ENCODE measurements around the gene CEP95. TPM values are rescaled to one million over a fixed set of nuclear protein-coding genes. Genes with fewer than 3 reads are reported as not detected.

Gene CEP95
- total and polyA plus RNA-seq, 2 of the 13 experiments (the other 11 are each of a cell fraction or from before 2014, with no cell fraction given): 65.9 to 68.8 TPM

GRCh38 chr17:64496786-64497564 lies 9.8 kb upstream of the CEP95 start, which contains the start of gene POLG2 (continued):
- TF ChIP-seq ZNF512 (CRISPR knock-in tag; IDR thresholded peaks at IDR 0.05): no peak
- peak; percentile 91 for TF ChIP-seq PHF8 (CRISPR knock-in tag; IDR thresholded peaks at IDR 0.05)
- TF ChIP-seq IKZF1 (IDR thresholded peaks at IDR 0.05): no peak
- TF ChIP-seq ZNF510 (CRISPR knock-in tag; IDR thresholded peaks at IDR 0.05; ENCODE audit: low read depth): peak; percentile 91; the same call in 1 of the 2 replicates
- peak; percentile 87; the same call in 1 of the 2 replicates for TF ChIP-seq MIER3 (CRISPR knock-in tag; IDR thresholded peaks at IDR 0.05; ENCODE audit: borderline replicate concordance)
- TF ChIP-seq NR2C2 (CRISPR knock-in tag; IDR thresholded peaks at IDR 0.05; ENCODE audit: borderline replicate concordance): peak; percentile 89
- TF ChIP-seq SETDB1 (CRISPR knock-in tag; IDR thresholded peaks at IDR 0.05; ENCODE audit: borderline replicate concordance): no peak
- no peak for TF ChIP-seq TCF7L2 (IDR thresholded peaks at IDR 0.05; ENCODE audit: low read depth, low read length)
- TF ChIP-seq GTF2F1 (IDR thresholded peaks at IDR 0.05; ENCODE audit: low read length): 0 out of 2 replicates have a peak, but pooled peaks have one; percentile 28
- TF ChIP-seq MAF1 (CRISPR knock-in tag; IDR thresholded peaks at IDR 0.05; ENCODE audit: borderline replicate concordance): peak; percentile 59; the same call in 1 of the 2 replicates
- TF ChIP-seq THRA (CRISPR knock-in tag; IDR thresholded peaks at IDR 0.05; ENCODE audit: borderline replicate concordance): no peak
- TF ChIP-seq ZNF326 (CRISPR knock-in tag; IDR thresholded peaks at IDR 0.05; ENCODE audit: borderline replicate concordance): peak; percentile 72; the same call in 1 of the 2 replicates
- peak; percentile 90 for TF ChIP-seq ZNF230 (CRISPR knock-in tag; IDR thresholded peaks at IDR 0.05)
- TF ChIP-seq CERS6 (CRISPR knock-in tag; IDR thresholded peaks at IDR 0.05): no peak
- TF ChIP-seq MXD1 (CRISPR knock-in tag; IDR thresholded peaks at IDR 0.05): peak; percentile 94
- TF ChIP-seq PHF20 (CRISPR knock-in tag; IDR thresholded peaks at IDR 0.05): peak; percentile 82
- TF ChIP-seq HMGXB3 (CRISPR knock-in tag; IDR thresholded peaks at IDR 0.05; ENCODE audit: borderline replicate concordance): peak; percentile 80

Data from HepG2 (cell line).